MM.1S (cell line): Measurements from ENCODE around the gene POFUT1.
A peak's percentile ranks its signal among the peaks of the same experiment; 100 is the strongest.

Source experiments
- DNase-seq: peaks from one replicate; pipeline ENCODE4 v3.0.0-alpha.2; 2015
- H2AFZ ChIP-seq: fragments of 300-600 bp; sonication (generic); 2 replicates; pipeline ENCODE4 v1.6.0; 2016; ENCODE audit warnings: antibody characterized with exemption, low read length
- H3F3A ChIP-seq: fragments of 300-600 bp; sonication (generic); 2 replicates; pipeline ENCODE4 v1.6.1; 2016; ENCODE audit warnings: mild to moderate bottlenecking, antibody characterized with exemption, low read length, moderate library complexity, mixed read lengths; ENCODE audit not compliant: insufficient read depth
- H3K27ac ChIP-seq: fragments of 300-600 bp; sonication (generic); 2 replicates; pipeline ENCODE4 v1.5.1; 2016; ENCODE audit warnings: mild to moderate bottlenecking, low read length
- H3K27me3 ChIP-seq: fragments of 300-600 bp; sonication (generic); replicated peaks from 2 replicates; pipeline ENCODE4 v1.6.0; 2016; ENCODE audit warnings: low read length; ENCODE audit not compliant: insufficient read depth
- H3K36me3 ChIP-seq: fragments of 300-600 bp; sonication (generic); replicated peaks from 2 replicates; pipeline ENCODE4 v1.6.1; 2016; ENCODE audit warnings: mild to moderate bottlenecking, low read length, mixed read lengths; ENCODE audit not compliant: insufficient read depth
- H3K4me1 ChIP-seq: fragments of 300-600 bp; sonication (generic); 2 replicates; pipeline ENCODE4 v1.6.1; 2016; ENCODE audit warnings: low read length, mixed read lengths
- H3K4me2 ChIP-seq: fragments of 300-600 bp; sonication (generic); 2 replicates; pipeline ENCODE4 v1.6.0; 2016; ENCODE audit warnings: low read depth, low read length
- H3K4me3 ChIP-seq: fragments of 300-600 bp; sonication (generic); 2 replicates; pipeline ENCODE4 v1.5.1; 2016; ENCODE audit warnings: low read length, mixed read lengths
- H3K79me2 ChIP-seq: fragments of 300-600 bp; sonication (generic); 2 replicates; pipeline ENCODE4 v1.6.1; 2016; ENCODE audit warnings: mixed run types, low read length, mixed read lengths
- H3K9ac ChIP-seq: fragments of 300-600 bp; sonication (generic); 2 replicates; pipeline ENCODE4 v1.6.1; 2016; ENCODE audit warnings: low read length, mixed read lengths
- H3K9me2 ChIP-seq: fragments of 300-600 bp; sonication (generic); replicated peaks from 2 replicates; pipeline ENCODE4 v1.6.1; 2016; ENCODE audit warnings: mild to moderate bottlenecking, low read length, mixed read lengths; ENCODE audit not compliant: insufficient read depth
- H3K9me3 ChIP-seq: fragments of 300-600 bp; sonication (generic); replicated peaks from 2 replicates; pipeline ENCODE4 v1.6.1; 2016; ENCODE audit warnings: mild to moderate bottlenecking, low read length, mixed read lengths; ENCODE audit not compliant: insufficient read depth
- H4K20me1 ChIP-seq: fragments of 300-600 bp; sonication (generic); 2 replicates; pipeline ENCODE4 v1.6.1; 2016; ENCODE audit warnings: mild to moderate bottlenecking, low read length, moderate library complexity, mixed read lengths; ENCODE audit not compliant: insufficient read depth
- CTCF ChIP-seq: fragments of 300-600 bp; sonication (generic); IDR thresholded peaks from 2 replicates; pipeline ENCODE4 v1.5.1; 2016; ENCODE audit warnings: antibody characterized with exemption, low read length, mixed read lengths
- EZH2 ChIP-seq: fragments of 300-600 bp; sonication (generic); optimal IDR thresholded peaks from 2 replicates; pipeline ENCODE3; 2017; ENCODE audit warnings: low read depth, mild to moderate bottlenecking, antibody characterized with exemption, low read length, mixed read lengths
- EZH2phosphoT487 ChIP-seq: fragments of 300-600 bp; sonication (generic); IDR thresholded peaks from 2 replicates; pipeline ENCODE4 v1.6.1; 2018; ENCODE audit warnings: antibody characterized with exemption, low read length

Gene POFUT1

GRCh38 chr20:32207626-32208498 lies at the start of gene POFUT1, which contains the start of gene PLAGL2:
POFUT1 (plus strand) TSS chr20:32207880; CDS start chr20:32207942, 62 bp downstream.
PLAGL2 (minus strand) TSS chr20:32207743; CDS start chr20:32202178, 5,565 bp downstream.
- Histone ChIP-seq H3K4me1 (peaks cover 22% of the 10 kb centered on the region), H3K36me3 (no peaks in the 10 kb centered on the region; the same call in 1 of the 2 replicates), H3F3A (peaks cover 10% of the 10 kb centered on the region; the same call in 1 of the 2 replicates), H3K4me2 (peak within 1 kb of the TSS; percentile 99), H3K27ac (peak within 1 kb of the TSS; percentile 29; the same call in 1 of the 2 replicates), H3K4me3 (peak within 1 kb of the TSS; percentile 100), H3K27me3 (no peaks in the 10 kb centered on the region), H3K9me3 (no peaks in the 10 kb centered on the region), H3K79me2 (peaks cover 71% of the 10 kb centered on the region), H2AFZ (peak within 1 kb of the TSS; percentile 99), H4K20me1 (0 out of 2 replicates have a peak, but pooled peaks cover 8% of the 10 kb centered on the region), H3K9ac (peak within 1 kb of the TSS; percentile 97), H3K9me2 (no peaks in the 10 kb centered on the region)
- TF ChIP-seq EZH2phosphoT487, result no peak
- TF ChIP-seq CTCF, result peak; percentile 17
- peak; percentile 87 for DNase-seq

GRCh38 chr20:32158351-32158750 lies 49.3 kb upstream of the POFUT1 start:
- Histone ChIP-seq H3K4me1 (no peaks in the 10 kb centered on the region), H3F3A (no peaks in the 10 kb centered on the region; the same call in 1 of the 2 replicates), H3K79me2 (no peaks in the 10 kb centered on the region), H2AFZ (no peak overlapping the region), H3K27ac (no peak overlapping the region), H3K9me3 (no peaks in the 10 kb centered on the region), H3K36me3 (no peaks in the 10 kb centered on the region), H3K4me2 (no peak overlapping the region), H3K9me2 (no peaks in the 10 kb centered on the region), H3K9ac (no peak overlapping the region), H4K20me1 (no peaks in the 10 kb centered on the region), H3K27me3 (no peaks in the 10 kb centered on the region), H3K4me3 (no peak overlapping the region)
- TF ChIP-seq EZH2 (no peak), CTCF (no peak), EZH2phosphoT487 (no peak)
- DNase-seq, result no peak

GRCh38 chr20:32158943-32159660 lies 48.6 kb upstream of the POFUT1 start:
- TF ChIP-seq EZH2phosphoT487, result no peak
- TF ChIP-seq EZH2, result no peak
- no peak for TF ChIP-seq CTCF
- no peak overlapping the region for H3K4me2 ChIP-seq
- H3K9me2 ChIP-seq, result no peaks in the 10 kb centered on the region
- no peak overlapping the region for H3K4me3 ChIP-seq
- H3K4me1 ChIP-seq, result no peaks in the 10 kb centered on the region
- H3F3A ChIP-seq, result no peaks in the 10 kb centered on the region; the same call in 1 of the 2 replicates
- no peaks in the 10 kb centered on the region for H3K36me3 ChIP-seq
- H4K20me1 ChIP-seq, result no peaks in the 10 kb centered on the region
- no peak for DNase-seq
- H3K9ac ChIP-seq, result no peak overlapping the region
- H3K9me3 ChIP-seq, result no peaks in the 10 kb centered on the region
- H3K27ac ChIP-seq, result no peak overlapping the region
- no peaks in the 10 kb centered on the region for H3K79me2 ChIP-seq
- no peaks in the 10 kb centered on the region for H3K27me3 ChIP-seq
- no peak overlapping the region for H2AFZ ChIP-seq
